ENCODE data around the gene ALDH16A1. TPM values are rescaled to one million over a fixed set of nuclear protein-coding genes. Genes with fewer than 3 reads are reported as not detected.

The ALDH16A1 gene
- total and polyA plus RNA-seq, 10 of the 15 experiments (the other 5 are each of a cell fraction or from before 2014, with no cell fraction given) = 1.7 to 49.3 (median 18.1) TPM

- RAD21 ChIA-PET (ENCODE audit: unreplicated experiment) = interaction anchor here (0.9 to 1.1 kb wide), 3 partner anchors 30 to 175 kb away, joined by 3 to 4 read pairs (median 4); no protein-coding TSS in a partner anchor
- H3K27ac ChIP-seq (ENCODE audit: control insufficient read depth, insufficient read depth) = no peak overlapping the region
- no peak for TF ChIP-seq NR2C2 (IDR thresholded peaks at IDR 0.05; ENCODE audit: borderline replicate concordance, control insufficient read depth, insufficient read length, low read depth)
- TF ChIP-seq CTCF (IDR thresholded peaks at IDR 0.05 in 2 of 3, conservative IDR thresholded peaks at IDR 0.05 in 1 of 3; ENCODE audit: control insufficient read depth in 2 of 3, extremely low read depth in 1 of 3, insufficient read depth in 1 of 3, low read depth in 3 of 3, low read length in 3 of 3) = no peak
- TF ChIP-seq BACH1 (IDR thresholded peaks at IDR 0.05; ENCODE audit: borderline replicate concordance) = no peak
- no peak for TF ChIP-seq MTA2 (IDR thresholded peaks at IDR 0.05; ENCODE audit: low read depth)
- TF ChIP-seq SRF (IDR thresholded peaks at IDR 0.05; ENCODE audit: low read depth in 2 of 2, low read length in 2 of 2) = no peak
- no peak for TF ChIP-seq PML (IDR thresholded peaks at IDR 0.05; ENCODE audit: low read length)
These were observed 50.5 kb downstream of the ALDH16A1 start for GRCh38 chr19:49503582-49503962.

More at GRCh38 chr19:49503582-49503962, 50.5 kb downstream of the ALDH16A1 start:
- H3K9ac ChIP-seq (ENCODE audit: control insufficient read depth, insufficient read depth, low read length) = no peak overlapping the region
- H3K4me3 ChIP-seq = no peak overlapping the region
- BruUV-seq (replicated peaks) = no TSS peak
- in situ Hi-C loops (cut with MboI) = no loop called here
- no peaks in the 10 kb centered on the region for H3K9me3 ChIP-seq (replicated peaks; ENCODE audit: control insufficient read depth, insufficient read depth, low read length)
- FAIRE-seq = no peak
- H2AFZ ChIP-seq (ENCODE audit: control insufficient read depth, low read depth, low read length) = no peak overlapping the region
- peaks cover 6% of the 10 kb centered on the region for H3K79me2 ChIP-seq (ENCODE audit: control insufficient read depth, insufficient read depth, low read length)
- intact Hi-C loops (cut with micrococcal nuclease; ENCODE audit: unreplicated experiment) = loop anchor here (1.0 kb wide), 1 partner anchor 67 kb away; no protein-coding TSS in a partner anchor
- SMC1A ChIA-PET (ENCODE audit: uncharacterized antibody, unreplicated experiment) = interaction anchor here (8.5 kb wide), 1 partner anchor 44 kb away, joined by 70 read pairs; no protein-coding TSS in a partner anchor
- 58% methylated on average over 9 of the region's 9 CpGs for WGBS (ENCODE audit: insufficient coverage, insufficient replicate concordance, low lambda C conversion rate, missing lambda C conversion rate)
- DNase-seq (ENCODE audit: low read depth, low spot score) = no peak
- peaks cover 25% of the 10 kb centered on the region for H3K4me1 ChIP-seq (ENCODE audit: control insufficient read depth, insufficient read depth, low read length)
- peaks cover 3% of the 10 kb centered on the region; the same call in 1 of the 2 replicates for H4K20me1 ChIP-seq (ENCODE audit: control insufficient read depth, insufficient read depth)
- ATAC-seq = no peak
- no peak overlapping the region for H3K4me2 ChIP-seq (ENCODE audit: control insufficient read depth, insufficient read depth)
- POLR2A ChIA-PET = no interaction called here
- peaks cover 9 to 13% of the 10 kb centered on the region in 2 experiments; a peak in 3 of 4 replicates for H3K36me3 ChIP-seq (ENCODE audit: control insufficient read depth in 2 of 2, insufficient read depth in 2 of 2, low read length in 1 of 2)
- CTCF ChIA-PET = interaction anchor here (0.8 to 5.9 kb wide), 9 partner anchors 8 to 278 kb away, joined by 3 to 46 read pairs (median 5); no protein-coding TSS in a partner anchor
- H3K27me3 ChIP-seq (replicated peaks in 1 of 2; ENCODE audit: control insufficient read depth in 2 of 2, insufficient read depth in 2 of 2, low read length in 1 of 2) = no peaks in the 10 kb centered on the region

Data from GM12878 (cell line).